Right kidney (tissue), 9 donors: ENCODE data around the gene IKZF2.

Source experiments
- DNase-seq: peaks from one replicate; pipeline ENCODE4 v3.0.0-alpha.2; 2016
- long read RNA-seq, 8 donors: transcript quantifications; one replicate each; lab custom pipeline, GENCODE V29; 2026

IKZF2 gene
- long read RNA-seq, donor 1, result 0 reads
- long read RNA-seq, donor 2, result 0 reads
- long read RNA-seq, donor 3, partial matches to known transcripts, result 5 of 5 reads
- long read RNA-seq, donor 3, other reads (novel, unspliced or antisense), result 0 of 5 reads
- long read RNA-seq, donor 4, result 0 reads
- long read RNA-seq, donor 5, result 0 reads
- long read RNA-seq, donor 6, partial matches to known transcripts, result 5 of 5 reads
- long read RNA-seq, donor 6, other reads (novel, unspliced or antisense), result 0 of 5 reads
- long read RNA-seq, donor 7, result 0 reads
- long read RNA-seq, donor 8, partial matches to known transcripts, result 0 of 2 reads
- long read RNA-seq, donor 8, other reads (novel, unspliced or antisense), result 0 of 2 reads

DNA sequence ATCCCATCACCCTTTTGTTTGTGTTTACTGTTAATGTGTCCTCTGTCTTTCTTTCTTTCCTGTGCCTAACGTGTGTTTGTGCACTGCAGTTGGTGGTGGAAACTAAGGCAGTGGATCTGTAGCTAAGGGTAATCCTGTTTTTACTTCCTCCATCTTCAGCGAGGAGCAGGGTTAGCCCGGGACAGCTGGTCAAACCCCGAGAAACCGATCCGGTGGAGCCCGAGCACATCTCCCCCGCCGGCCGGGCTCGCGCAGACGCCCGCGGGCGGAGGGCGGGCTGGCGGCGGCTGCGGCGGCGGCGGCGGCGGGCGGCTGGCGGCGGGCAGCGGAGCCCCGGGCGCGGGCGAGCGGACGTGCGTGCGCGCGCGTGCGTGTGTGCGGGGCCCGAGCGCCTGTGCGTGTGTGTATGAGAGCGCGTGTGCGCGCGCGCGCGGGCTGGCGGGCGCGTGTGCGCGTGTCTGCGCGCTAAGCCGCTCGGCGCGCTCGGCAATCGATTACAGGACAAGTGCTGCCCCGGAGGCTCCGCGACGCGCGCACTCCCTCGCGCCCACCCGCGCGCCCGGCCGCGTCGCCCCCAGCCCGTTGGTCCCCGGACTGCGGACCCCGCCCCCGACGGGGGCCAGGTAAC, at the start of gene IKZF2:
IKZF2 (minus strand) TSS at position 176 of the 628 bp plus-strand sequence. CDS start 2,983 bp downstream, outside the sequence.
- DNase-seq, result peak; percentile 67

DNA sequence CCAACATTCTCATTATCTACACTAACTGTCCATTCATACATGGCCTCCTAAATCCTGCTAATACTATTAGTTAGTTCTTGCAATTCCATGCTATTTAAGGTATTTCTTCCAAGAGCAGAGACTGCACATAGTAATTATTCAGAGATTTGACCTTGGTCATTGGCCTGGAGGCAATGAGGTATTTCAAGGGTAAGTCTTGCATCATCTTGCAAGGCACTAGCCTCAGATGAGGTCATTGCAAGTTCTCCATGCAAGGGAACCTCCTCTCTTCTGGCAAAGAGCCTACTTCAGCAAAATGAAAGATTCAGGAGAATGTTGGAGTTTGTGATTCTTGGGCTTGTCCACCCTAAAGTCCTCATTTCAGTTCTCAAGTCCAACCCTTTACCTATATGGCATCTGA, 48.5 kb upstream of the IKZF2 start:
- no peak for DNase-seq

DNA sequence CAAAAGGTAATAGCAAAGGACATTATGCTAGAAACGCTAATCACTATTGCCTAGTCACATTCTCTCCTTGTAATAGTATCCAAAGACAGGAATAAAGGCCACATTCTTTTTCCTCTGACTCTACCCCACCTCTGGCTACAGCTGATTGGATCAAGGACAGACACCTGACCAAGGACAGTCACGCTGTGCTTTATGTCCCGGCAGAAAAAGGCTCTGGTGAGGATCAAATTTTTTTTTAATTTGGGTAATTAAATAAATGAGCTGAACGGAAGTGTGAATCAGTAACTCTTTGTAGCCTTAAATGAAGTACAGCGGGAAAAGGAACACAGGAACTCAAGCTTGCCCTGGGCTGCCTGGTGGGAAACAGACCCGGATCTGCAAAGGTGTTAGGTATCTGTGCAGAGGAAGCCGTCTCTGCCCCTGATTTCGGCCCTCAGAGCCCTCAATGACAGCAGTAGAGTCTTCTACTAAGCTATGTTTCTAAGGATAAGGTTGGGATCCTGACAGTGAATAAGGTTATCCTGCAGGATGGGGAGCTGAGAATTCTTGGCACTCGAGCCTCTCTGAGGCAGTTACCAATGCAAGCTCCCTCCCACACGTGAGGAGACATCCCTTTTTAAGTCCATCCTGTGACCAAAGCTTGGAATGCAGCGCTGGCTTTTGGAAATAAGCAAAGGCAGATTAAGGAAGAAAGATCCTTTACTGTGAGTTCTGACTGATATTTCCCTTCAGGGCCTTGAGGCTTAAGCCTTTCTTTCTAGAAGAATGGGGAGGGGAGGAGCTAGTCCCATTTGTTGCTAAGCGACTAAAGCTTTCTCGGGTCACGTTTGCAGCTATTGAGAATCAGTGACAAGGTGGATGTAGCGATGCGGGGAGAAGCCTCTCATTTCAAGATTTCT, 37.8 kb upstream of the IKZF2 start:
- DNase-seq, result peak; percentile 43

- DNase-seq, result no peak
Observed at GRCh38 chr2:213188533-213188867, 37.1 kb upstream of the IKZF2 start.

DNA sequence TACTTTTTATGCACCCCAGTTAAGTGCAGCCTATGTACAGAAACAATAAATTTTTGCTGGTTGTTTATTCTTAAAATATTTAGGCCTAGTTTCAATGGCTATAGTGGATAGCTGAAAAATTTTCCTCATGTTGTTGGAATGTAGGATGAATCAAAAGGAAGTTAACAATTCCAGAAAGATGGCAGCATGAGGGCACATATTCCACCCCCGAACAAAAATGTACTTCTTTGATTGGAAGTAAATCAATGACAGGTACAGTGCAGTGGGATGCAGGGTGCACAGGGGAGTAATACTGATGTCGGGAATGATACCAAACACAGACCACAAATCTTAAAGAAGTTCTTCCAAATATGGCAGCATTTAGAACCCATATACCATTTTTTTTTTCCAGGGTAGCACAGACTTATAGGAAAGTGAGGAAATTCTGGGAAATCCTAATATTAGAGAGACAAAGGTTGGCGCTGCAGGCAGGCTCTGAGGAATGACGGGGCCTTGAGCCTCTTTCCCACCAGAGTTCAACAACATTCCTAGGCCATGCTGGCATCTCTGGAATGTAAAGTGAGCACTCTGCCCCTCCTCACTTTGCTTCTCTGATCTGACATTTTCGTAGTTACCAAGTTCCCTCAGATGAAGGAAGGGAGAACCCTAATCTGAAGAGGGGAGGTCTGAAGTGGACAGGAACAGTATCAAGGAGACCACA, 36.6 kb upstream of the IKZF2 start:
- peak; percentile 31 for DNase-seq

DNA sequence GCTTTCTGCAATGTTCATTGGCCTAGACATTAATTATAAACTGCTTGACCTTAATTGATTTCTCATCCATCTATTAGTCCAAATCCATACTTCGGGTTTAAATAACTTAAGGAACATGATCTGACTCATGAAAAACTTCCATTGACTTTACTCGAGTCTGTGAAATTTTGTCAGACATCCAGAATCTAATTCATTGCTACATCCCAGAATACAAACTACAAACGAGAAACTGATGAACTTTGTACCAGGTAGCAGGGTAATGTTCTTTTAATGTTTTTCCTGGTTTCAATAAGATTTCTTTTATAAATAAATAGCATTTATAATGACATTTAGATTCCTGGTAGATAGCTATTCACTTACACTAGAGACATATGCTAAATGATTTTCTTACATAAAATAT, 36.0 kb upstream of the IKZF2 start:
- DNase-seq, result no peak

GRCh38 chr2:213185147-213185822, 33.9 kb upstream of the IKZF2 start:
- DNase-seq, result no peak

- DNase-seq, result no peak
Observed at GRCh38 chr2:213181712-213182111, 30.3 kb upstream of the IKZF2 start.

GRCh38 chr2:213177679-213178078, 26.3 kb upstream of the IKZF2 start:
- no peak for DNase-seq

DNA sequence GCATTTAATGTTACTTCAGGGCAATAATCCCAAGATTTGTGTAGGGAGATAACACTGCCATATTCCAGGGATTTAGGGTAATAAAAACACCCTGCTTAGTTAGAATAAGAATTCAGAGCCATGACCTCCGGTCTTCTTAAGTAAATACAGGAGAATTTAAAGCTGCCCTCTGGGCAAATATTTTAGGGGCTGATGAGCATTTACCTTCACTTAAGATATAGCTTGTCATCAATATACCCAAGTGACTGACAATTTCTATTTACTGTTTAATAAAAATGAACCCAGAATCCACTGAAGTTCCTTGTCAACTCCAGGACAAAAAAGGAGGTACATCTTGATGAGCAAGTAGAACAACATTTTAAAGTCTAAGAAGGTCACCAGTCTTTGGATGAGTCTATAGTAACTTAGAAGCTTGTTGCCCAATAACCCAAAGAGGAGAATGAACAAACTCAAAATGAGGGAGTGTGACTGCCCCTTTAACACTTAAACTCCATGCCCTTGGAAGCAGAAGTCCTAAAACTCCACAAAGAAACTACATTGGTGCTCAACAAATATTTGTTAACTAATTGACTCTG, 24.3 kb upstream of the IKZF2 start:
- no peak for DNase-seq

- no peak for DNase-seq
Observed at GRCh38 chr2:213172641-213173040, 21.2 kb upstream of the IKZF2 start.

DNA sequence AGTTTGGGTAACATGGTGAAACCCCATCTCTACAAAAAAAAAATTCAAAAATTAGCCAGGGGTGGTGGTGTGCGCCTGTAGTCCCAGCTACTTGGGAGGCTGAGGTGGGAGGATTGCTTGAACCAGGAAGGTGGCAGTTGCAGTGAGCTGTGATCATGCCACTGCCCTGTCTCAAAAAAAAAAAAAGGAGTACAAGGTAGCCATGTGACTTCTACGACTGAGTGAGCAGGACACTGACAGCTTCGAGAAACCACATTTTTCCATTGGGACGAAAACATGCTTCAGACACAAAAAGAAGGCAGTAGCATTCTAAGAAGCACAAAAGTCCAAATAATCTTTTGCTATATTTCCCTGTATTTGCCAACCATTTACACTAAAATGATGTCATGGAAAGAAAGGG, 19.7 kb upstream of the IKZF2 start:
- no peak for DNase-seq

- DNase-seq, result no peak
Observed at GRCh38 chr2:213167271-213167930, 16.0 kb upstream of the IKZF2 start.

DNA sequence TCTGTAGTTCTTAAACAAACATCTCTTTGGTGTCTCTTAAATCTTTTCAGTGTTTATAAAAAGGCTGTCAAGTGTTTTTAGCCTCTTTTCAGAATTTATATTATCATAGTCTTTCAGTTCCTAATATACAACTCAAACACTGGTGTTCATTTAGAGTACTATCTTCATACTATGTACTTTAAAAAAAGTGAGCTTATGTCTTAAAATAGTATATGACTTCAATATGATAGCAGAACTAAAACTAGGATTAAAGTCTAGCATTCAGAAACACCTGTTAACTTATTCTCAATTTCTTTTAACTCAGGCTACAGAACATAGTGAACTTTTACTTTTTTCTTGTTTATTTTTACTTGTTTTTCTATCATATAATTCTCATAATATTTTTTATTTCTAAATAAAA, 14.7 kb upstream of the IKZF2 start:
- DNase-seq, result no peak

DNA sequence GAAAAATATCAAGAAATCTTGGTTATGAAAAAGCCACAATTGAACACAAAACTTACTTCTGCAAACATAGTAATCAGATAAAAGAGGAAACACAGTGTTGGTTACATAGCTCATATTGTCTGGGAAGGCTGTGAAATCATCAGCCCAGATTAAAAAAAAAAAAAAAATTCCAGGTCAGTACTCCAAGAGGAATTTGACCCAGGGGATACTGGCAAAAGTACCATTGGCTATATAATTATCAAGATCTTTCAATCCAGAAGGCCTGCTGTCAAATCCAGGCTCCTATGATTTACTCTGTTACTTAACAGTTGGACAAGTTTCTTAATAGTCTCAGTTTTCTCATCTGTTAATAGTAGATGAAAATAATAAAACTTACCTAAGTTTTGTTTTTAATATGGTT, 12.9 kb upstream of the IKZF2 start:
- no peak for DNase-seq

- DNase-seq, result no peak
Observed at GRCh38 chr2:213162516-213163118, 11.2 kb upstream of the IKZF2 start.

GRCh38 chr2:213161759-213162515, 10.5 kb upstream of the IKZF2 start:
- DNase-seq, result no peak

- no peak for DNase-seq
Observed at GRCh38 chr2:213159768-213160167, 8.4 kb upstream of the IKZF2 start.

DNA sequence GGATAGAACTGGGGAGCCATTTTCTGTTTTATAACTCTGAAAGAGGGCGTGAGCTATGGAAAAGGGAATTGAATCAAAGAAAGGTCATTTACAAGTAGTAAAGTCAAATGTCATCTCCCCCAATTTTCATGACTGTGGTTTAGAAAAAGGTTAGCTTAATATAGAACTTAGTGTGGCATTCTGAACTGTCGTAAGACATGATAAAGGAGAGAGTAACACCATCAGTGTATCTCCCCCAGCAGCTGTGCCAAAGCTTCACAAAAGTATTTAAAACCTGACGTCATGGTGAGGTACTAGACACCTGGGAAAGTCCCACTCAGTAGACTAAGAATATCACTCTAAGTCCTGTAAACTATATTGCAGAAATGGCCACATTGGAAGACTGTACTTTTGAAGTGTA, 5.8 kb upstream of the IKZF2 start:
- DNase-seq, result no peak

DNA sequence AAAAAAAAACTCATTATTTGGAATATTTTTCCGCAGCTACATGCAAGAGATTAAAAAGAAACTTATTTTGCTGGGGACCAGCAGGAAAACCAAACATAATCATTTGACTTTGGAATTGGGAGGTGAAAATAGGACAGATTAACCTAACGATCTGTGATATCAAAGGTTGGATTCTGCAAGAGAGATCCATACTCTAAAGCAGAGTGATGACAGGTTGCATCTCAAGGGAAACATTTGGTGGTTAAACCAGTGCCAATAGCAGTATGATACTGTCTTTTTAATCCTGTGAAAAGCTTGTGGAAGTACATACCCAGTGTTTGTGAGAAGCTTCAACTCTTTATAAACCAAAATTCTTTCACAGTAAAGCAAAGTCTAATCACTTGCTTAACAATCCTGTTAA, 5.3 kb upstream of the IKZF2 start:
- no peak for DNase-seq
